GM19240 (cell line): ENCODE data around the gene NPB.
A peak's percentile ranks its signal among the peaks of the same experiment; 100 is the strongest.

Source experiments
- DNase-seq: peaks from one replicate; pipeline ENCODE4 v3.0.0; 2011; ENCODE audit warnings: low spot score; ENCODE audit not compliant: insufficient read length

Gene NPB

DNA sequence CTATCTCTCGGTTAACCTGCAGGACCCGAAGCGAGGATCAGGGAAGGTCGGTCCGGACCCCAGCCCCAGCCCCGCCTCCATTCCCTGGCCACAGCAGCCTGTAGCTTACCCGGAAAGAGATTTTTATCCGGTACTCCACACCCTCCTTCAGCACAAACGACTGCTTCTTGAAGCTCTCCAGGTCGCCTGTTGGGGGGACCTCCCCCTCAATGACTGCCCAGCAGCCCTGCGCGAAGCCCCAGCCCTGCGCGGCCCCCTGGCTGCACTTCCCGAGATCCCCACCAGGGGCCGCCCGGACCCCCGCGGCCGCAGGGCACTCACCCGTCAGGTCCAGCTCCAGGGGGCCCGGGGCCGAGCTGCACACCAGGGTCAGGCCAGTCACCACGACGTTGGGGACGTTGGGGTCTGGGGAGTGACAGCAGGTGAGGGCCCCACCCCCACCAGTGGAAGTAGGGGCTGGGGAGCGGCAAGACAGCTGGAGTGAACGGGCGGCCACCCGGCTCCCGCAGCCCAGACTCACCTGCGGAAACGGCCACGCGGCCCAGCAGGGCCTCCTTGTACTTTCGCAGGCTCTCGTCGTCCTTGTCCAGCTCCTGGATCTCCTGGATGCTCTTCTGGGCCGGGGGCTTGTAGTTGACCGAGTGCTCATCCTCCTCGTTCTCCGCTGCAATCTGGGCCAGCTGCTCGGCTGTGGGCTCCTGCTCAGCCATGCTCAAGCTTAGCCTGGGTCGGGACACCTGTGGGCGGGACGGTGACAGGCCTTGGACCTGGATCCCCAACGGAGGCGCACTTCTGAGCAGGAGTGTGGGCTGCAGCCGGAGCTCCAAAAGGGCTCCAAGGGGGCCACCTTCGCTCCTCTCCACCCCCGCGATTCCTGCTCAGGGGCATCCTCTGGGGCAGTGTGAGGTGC is 32.6 kb upstream of the NPB start:
- peak; percentile 35 for DNase-seq

GRCh38 chr17:81870131-81870980 is 31.7 kb upstream of the NPB start:
- peak; percentile 29 for DNase-seq

DNA sequence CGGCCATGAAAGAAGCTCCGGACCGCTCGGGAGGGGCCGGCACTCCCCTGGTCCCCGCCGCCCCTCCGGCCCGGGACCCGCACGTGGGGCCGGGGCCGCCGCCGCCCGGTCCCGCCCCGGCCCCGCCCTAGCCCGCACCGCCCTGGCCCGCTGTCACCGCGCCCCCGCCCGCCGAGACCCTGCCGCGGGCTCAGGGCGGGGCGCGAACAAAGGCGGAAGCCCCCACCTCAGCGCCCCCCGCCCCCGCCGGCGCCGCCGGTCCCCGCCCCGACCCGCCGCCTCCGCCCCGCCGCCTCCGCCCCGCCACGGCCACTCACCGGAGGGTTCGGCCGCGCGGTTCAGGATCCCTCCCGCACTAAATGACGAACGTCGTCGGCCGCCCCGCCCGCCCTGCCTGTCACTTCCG is 31.1 kb upstream of the NPB start, which contains the start of gene ARHGDIA:
TSS of gene ARHGDIA (minus strand) at position 357 of the 406 bp plus-strand sequence. CDS start 1,407 bp downstream, outside the sequence.
- DNase-seq: no peak

DNA sequence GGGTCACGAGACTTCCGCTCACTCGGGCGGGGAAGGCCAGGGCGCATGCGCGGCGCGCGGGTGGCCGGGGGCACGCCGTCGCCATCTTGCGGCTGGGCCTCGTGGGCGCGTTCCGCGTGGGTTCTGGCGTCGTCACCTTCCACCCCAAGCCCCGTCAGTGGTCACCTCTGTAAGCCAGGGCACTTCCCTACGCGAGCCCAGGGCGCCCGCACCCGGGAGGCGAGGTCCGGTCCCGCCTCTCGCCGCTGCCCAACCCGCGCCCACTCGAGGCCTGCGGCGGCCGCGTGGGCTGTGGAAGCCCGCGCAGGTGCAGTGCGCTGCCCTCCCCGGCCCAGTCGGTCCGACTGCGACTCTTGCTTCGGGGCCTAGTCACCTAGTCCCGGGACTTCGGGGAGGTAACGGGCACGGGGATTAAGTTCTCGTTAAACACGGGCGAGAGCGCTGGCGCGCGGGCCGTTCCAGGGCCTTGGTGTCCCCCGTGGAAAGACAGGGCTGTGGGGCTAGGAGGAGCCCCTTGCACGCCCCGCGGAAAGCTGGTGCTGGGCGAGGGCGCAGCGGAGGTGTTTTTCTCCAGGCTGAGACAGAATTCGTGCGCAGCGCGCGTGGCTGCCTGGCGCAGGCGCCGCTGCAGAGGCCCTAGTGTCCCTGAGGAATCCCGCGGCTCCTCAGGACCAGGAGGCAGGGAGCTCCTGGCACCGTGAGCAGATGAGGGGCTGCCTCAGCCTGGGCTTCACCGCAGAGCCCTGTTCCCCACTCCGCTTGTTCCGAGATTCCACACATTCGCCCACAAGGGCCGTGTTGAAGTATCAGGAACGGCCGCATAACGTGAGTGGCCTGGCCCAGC is 30.4 kb upstream of the NPB start:
- DNase-seq: peak; percentile 92

GRCh38 chr17:81877569-81877968 is 24.5 kb upstream of the NPB start:
- DNase-seq: no peak

DNA sequence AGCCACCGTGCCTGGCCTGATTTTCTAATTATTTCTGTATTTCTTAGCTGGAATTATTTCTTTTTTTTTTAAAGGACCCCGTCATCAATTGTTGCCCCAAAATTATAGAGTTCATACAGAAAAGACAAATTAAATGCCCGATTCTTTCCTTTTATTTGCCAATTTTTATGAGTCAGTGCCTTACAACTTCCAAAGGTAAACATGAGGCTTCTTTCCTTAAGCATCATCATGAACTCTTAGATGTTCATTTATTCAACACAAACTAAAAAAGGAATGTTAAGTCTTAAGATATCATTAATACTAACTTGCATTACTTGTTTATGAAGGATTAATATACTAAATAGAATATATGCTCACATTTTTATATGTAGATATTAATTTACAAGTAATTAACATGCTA is 23.7 kb upstream of the NPB start:
- no peak for DNase-seq

GRCh38 chr17:81879121-81879520 is 22.9 kb upstream of the NPB start:
- DNase-seq: no peak

- no peak for DNase-seq
Observed at GRCh38 chr17:81884520-81884919, 17.5 kb upstream of the NPB start.

GRCh38 chr17:81884968-81885367 is 17.1 kb upstream of the NPB start:
- no peak for DNase-seq

DNA sequence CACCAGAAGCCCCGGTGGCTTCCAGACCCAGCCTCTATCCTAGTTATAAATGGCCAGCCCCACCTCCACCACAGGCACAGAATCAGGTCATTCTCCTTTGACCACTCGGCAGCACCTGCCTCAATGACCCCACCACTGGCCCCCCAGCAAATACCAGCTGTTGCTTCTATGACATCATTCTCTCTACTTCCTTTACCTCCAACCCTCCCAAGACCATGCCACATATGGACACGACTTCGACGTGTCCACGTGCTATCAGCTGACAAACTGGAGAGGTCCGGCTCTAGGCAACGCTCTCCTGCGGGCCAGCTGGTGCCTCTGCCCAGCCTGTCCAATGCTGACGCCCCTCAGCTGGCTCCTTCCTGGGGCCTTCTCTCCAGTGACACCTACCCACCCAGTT is 16.6 kb upstream of the NPB start:
- no peak for DNase-seq

- DNase-seq: no peak
Observed at GRCh38 chr17:81885869-81886548, 16.0 kb upstream of the NPB start.

GRCh38 chr17:81888105-81888987 is 13.7 kb upstream of the NPB start:
- no peak for DNase-seq

- no peak for DNase-seq
Observed at GRCh38 chr17:81888988-81889595, 12.9 kb upstream of the NPB start.

DNA sequence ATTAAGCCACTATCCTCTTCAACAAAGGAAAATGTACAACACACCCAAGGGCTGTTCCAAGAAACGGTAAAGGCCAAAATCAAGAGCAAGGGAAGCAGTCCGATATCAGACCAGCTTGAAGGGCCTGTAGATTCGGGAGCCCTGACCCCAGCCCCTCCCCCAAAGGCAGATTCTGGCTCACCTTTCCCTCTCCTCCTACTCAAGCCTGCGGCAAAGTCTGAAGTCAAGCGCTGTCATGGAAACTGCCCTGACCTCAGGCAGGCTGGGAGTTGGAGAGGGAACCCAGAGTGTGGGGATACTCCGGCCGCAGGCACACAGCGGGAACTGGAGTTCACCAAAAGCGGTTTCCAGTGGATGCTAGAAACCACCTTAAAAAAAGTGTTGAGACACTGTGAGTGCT is 12.4 kb upstream of the NPB start:
- no peak for DNase-seq

DNA sequence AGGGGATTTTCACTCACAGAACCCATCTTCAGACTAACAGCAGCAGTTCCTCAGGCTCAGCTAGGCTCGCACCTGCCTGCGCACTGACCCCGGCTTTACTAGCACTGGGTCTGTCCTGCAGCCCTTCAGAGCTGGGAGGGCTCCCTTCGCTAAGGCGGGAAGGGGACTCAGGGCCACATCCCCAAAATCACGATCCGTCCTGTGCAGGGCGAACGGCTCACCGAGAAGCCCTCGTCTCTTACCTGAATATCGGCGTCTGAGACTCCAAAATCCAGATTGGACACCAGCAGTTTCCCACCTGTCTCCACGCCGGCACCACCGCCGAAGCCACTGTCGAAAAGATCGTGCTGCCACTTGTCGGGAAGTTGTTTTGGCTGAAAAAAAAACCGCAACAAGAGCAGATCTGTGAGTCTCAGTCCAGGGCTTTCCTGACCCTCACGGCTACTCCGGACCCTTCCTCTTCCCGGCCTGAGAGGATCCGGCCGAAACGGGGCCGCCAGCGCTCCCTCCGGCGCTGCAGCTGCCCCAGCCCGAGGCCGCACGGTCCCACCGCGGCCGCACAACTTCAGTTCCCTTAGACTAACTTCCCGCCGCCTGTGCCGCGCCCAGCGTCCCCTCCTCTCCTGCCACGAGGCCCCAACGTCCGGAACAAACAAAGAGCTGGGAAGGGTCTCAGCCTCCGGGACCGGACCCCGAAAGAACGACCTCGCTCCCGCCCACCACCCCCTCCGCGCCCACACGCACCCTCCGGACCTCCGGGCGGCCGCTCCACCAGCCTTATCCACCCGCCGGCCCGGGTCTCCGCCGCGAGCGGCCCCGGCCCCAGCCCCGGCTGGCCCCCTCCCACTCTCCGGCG is 11.4 kb upstream of the NPB start:
- DNase-seq: no peak

GRCh38 chr17:81891303-81891552 is 10.8 kb upstream of the NPB start:
- no peak for DNase-seq

GRCh38 chr17:81895400-81895799 is 6.6 kb upstream of the NPB start:
- no peak for DNase-seq

DNA sequence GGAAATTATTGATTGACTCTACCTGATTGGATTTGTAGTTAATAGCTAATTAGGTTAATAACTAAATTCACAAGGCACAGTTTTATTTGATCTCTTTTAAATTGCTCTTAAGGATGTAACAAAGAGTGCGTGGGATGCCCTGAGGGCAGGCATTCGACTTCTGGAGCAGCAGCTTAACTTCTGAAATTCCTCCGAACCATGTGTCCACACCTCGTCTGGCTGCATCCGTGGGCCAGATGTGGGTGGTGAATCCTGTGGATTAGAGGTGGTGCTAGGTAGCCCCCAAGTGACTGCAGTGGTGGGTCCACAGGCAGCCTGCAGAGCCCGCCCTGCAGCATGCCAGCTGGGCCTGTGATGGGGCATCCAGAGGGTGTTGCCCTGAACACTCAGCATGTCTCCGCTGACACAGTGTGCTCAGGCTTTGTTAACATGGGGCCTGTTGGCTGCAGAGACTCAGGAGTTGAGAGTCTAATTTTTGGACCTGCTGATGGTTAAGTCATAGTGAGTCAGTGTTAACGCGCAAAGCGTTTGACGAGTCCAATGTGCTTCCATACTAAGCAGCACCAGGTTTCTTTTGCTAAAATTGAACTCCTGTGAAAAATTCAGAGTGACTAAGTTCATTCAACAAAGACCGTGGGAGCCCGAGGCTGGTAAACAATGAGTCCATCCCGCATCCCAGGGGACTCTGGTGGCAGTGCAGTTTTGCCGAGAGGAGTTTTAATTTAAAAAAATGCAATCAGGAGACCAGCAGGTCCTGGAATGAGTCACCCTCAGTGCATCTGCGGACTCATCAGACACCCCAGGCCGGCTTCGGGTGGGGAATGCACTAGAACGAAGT is 3.8 kb upstream of the NPB start:
- no peak for DNase-seq
